K562 (cell line): ENCODE results near the gene RABL3. TPM values are rescaled to one million over a fixed set of nuclear protein-coding genes. Genes with fewer than 3 reads are reported as not detected.
"Not testable (repeated sequence)": the region's sequence is repeated elsewhere in the genome, so short reads cannot be mapped to it uniquely, and the experiment has no call there.

Source experiments
- ATAC-seq: fragments of 200-7000 bp; cut with Tn5 transposase; 3 replicates; pipeline ENCODE4 v1.9.1; 2020; ENCODE audit warnings: moderate library complexity
- BruUV-seq: library from RNA; stranded (reverse); fragments of 400-500 nt; replicated peaks from 2 replicates; lab custom pipeline; 2021; lab: Mats Ljungman, UMichigan
- CTCF ChIA-PET: fragments of 300-600 bp; formaldehyde crosslinking; extraction: SDS; loops from one replicate; lab custom pipeline; 2021; ENCODE audit warnings: low intra/inter-chr PET ratio; lab: Yijun Ruan, JAX
- POLR2A ChIA-PET: fragments of 300-600, 350-650 bp; sonication (Branson Sonifier 250); formaldehyde crosslinking; extraction: SDS; loops from one replicate; lab custom pipeline; 2021; ENCODE audit warnings: antibody characterized with exemption, inconsistent platforms; lab: Yijun Ruan, JAX
- DNase-seq, 4 experiments: peaks; one replicate each; pipeline versions ENCODE4 v3.0.0 to v3.0.0-alpha.2; 2011 to 2018; ENCODE audit warnings: low spot score in 3 of 4, mixed read lengths in 3 of 4; ENCODE audit errors: extremely low read depth in 1 of 4
- FAIRE-seq: peaks from 2 replicates; lab custom pipeline; 2011; peaks lifted over from hg19 to GRCh38; lab: Jason Lieb, UNC
- H2AFZ ChIP-seq: 2 replicates; pipeline ENCODE4 v1.6.0; 2011; ENCODE audit warnings: low read depth, low read length, control low read depth, inconsistent platforms
- H3K27ac ChIP-seq: fragments of 200-600 bp; 3 replicates; pipeline ENCODE4 v1.8.0; 2011; ENCODE audit warnings: low read depth, mild to moderate bottlenecking, control low read depth, inconsistent platforms, low read length, moderate library complexity, mixed read lengths; ENCODE audit errors: extremely low read depth
- H3K27me3 ChIP-seq, 2 experiments: fragments of 300-600 bp in 1 of 2; 2 replicates in 1 of 2; 3 replicates in 1 of 2; pipeline versions ENCODE4 v1.6.0 to v1.8.0; 2011; ENCODE audit warnings: inconsistent platforms in 2 of 2, low read length in 2 of 2, mild to moderate bottlenecking in 1 of 2, mixed read lengths in 1 of 2, moderate library complexity in 1 of 2; ENCODE audit not compliant: control insufficient read depth in 2 of 2, insufficient read depth in 2 of 2
- H3K36me3 ChIP-seq: fragments of 300-600 bp; 3 replicates; pipeline ENCODE4 v1.8.0; 2011; ENCODE audit warnings: mild to moderate bottlenecking, low read length, inconsistent platforms; ENCODE audit not compliant: control insufficient read depth, insufficient read depth
- H3K4me1 ChIP-seq, 2 experiments: fragments of 200-600 bp in 1 of 2; replicated peaks in 1 of 2; 2 replicates in 1 of 2; 3 replicates in 1 of 2; pipeline versions ENCODE4 v1.5.1 to v1.8.0; 2011; ENCODE audit warnings: inconsistent platforms in 2 of 2, low read length in 2 of 2, mild to moderate bottlenecking in 1 of 2, mixed read lengths in 1 of 2, moderate library complexity in 1 of 2; ENCODE audit not compliant: control insufficient read depth in 2 of 2, insufficient read depth in 2 of 2
- H3K4me2 ChIP-seq: 2 replicates; pipeline ENCODE4 v1.6.1; 2011; ENCODE audit warnings: low read length, control low read depth, inconsistent platforms, mixed read lengths; ENCODE audit not compliant: insufficient read depth
- H3K4me3 ChIP-seq: fragments of 200-600 bp; sonication (generic), shearing (Covaris generic); 2 replicates; pipeline ENCODE4 v1.5.1; 2016; ENCODE audit warnings: control low read depth, inconsistent platforms
- H3K79me2 ChIP-seq: fragments of 200-600 bp; 3 replicates; pipeline ENCODE4 v1.8.0; 2011; ENCODE audit warnings: low read length, inconsistent platforms; ENCODE audit not compliant: control insufficient read depth, insufficient read depth
- H3K9ac ChIP-seq, 2 experiments: 2 replicates each; pipeline versions ENCODE4 v1.6.0 to v1.6.1; 2011; ENCODE audit warnings: low read depth in 2 of 2, low read length in 2 of 2, control low read depth in 1 of 2, inconsistent platforms in 1 of 2, mild to moderate bottlenecking in 1 of 2, mixed read lengths in 1 of 2; ENCODE audit not compliant: insufficient read depth in 1 of 2
- H3K9me1 ChIP-seq: one replicate; pipeline ENCODE4 v1.6.0; 2011; ENCODE audit warnings: inconsistent platforms, mild to moderate bottlenecking, low read length, moderate library complexity; ENCODE audit not compliant: control insufficient read depth, insufficient read depth
- H3K9me3 ChIP-seq: replicated peaks from 2 replicates; pipeline ENCODE4 v1.5.1; 2011; ENCODE audit warnings: low read depth, low read length, inconsistent platforms; ENCODE audit not compliant: control insufficient read depth, insufficient read depth
- H4K20me1 ChIP-seq: replicated peaks from 2 replicates; pipeline ENCODE4 v1.6.1; 2011; ENCODE audit warnings: low read length, inconsistent platforms, mixed read lengths; ENCODE audit not compliant: control insufficient read depth, insufficient read depth
- LARP7 ChIP-seq: fragments of 450-650 bp; IDR thresholded peaks from 2 replicates; pipeline ENCODE4 v1.6.1; 2016
- PYGO2 ChIP-seq: fragments of 450-650 bp; IDR thresholded peaks from 2 replicates; pipeline ENCODE4 v1.6.1; 2016; ENCODE audit warnings: mild to moderate bottlenecking, missing genetic modification characterization, moderate library complexity, missing compliant biosample characterization
- SNRNP70 ChIP-seq: fragments of 200-400 bp; formaldehyde crosslinking; optimal IDR thresholded peaks from 2 replicates; pipeline ENCODE3; 2017; ENCODE audit warnings: low read depth, low read length
- TEAD1 ChIP-seq, 2 experiments: fragments of 450-650 bp in 1 of 2; sonication (generic) in 1 of 2; formaldehyde crosslinking; IDR thresholded peaks; 2 replicates each; pipeline versions ENCODE4 v1.4.0 to v1.8.0; 2020 to 2022; ENCODE audit warnings: mild to moderate bottlenecking in 2 of 2, missing genetic modification reagents in 1 of 2
- ZNF140 ChIP-seq: fragments of 250-450 bp; sonication (Bioruptor Pico); IDR thresholded peaks from 2 replicates; pipeline ENCODE4 v1.8.0; 2021; ENCODE audit warnings: moderate library complexity, mild to moderate bottlenecking, inconsistent platforms
- WGBS: fragments of 100-300 bp; shearing (Covaris generic); methylation state at CpG from one replicate; pipeline ENCODE4 v1.1.6; 2016; ENCODE audit warnings: low coverage, mixed read lengths; ENCODE audit not compliant: insufficient coverage; ENCODE audit errors: missing lambda C conversion rate; 5-methylcytosine and 5-hydroxymethylcytosine counted together
- in situ Hi-C: fragments of 300-500 bp; cut with MboI; formaldehyde crosslinking; loops from 4 replicates; pipeline ENCODE4 v1.15.0; 2018; ENCODE audit warnings: inconsistent platforms, mixed read lengths
- intact Hi-C: fragments of 100-400 bp; cut with micrococcal nuclease; formaldehyde crosslinking; loops from 2 replicates; pipeline ENCODE4 v1.14.2; 2022
- polyA plus RNA-seq, 8 experiments: library from polyadenylated mRNA; depleted of rRNA in 4 of 8; stranded (reverse) in 5 of 8; unstranded in 3 of 8; fragments of >200 nt; fragmentation: Nextera tagmentation in 2 of 8; fragmentation: Illumina TruSeq in 1 of 8; extraction: Ambion mirVana in 2 of 8; extraction: Trizol in 1 of 8; gene quantifications; 2 replicates each; pipeline versions ENCODE4 v1.2.1 to v1.2.3, GENCODE V29; 2011 to 2014; ENCODE audit warnings: inconsistent platforms in 1 of 8, missing spikeins in 1 of 8
- total RNA-seq, 7 experiments: library from RNA; depleted of rRNA in 6 of 7; stranded (reverse); fragments of >200 nt in 6 of 7; fragmentation: Illumina TruSeq in 2 of 7; extraction: Trizol in 2 of 7; gene quantifications; 2 replicates each; pipeline versions ENCODE4 v1.2.1 to v1.2.3, GENCODE V29; 2011 to 2021; ENCODE audit warnings: low replicate concordance in 1 of 7
- TF ChIP-seq, protein P1 (sequence below), 2 experiments: fragments of 450-650 bp in 1 of 2; IDR thresholded peaks; 2 replicates each; pipeline ENCODE4 v1.6.1; 2011 to 2017; ENCODE audit warnings: low read depth in 2 of 2, antibody characterized with exemption in 1 of 2, borderline replicate concordance in 1 of 2, low read length in 1 of 2, mild to moderate bottlenecking in 1 of 2, mixed read lengths in 1 of 2; ENCODE audit not compliant: control insufficient read depth in 1 of 2
- TF ChIP-seq, protein P2 (sequence below): fragments of 450-650 bp; IDR thresholded peaks from 2 replicates; pipeline ENCODE4 v1.6.1; 2014; ENCODE audit warnings: low read depth, mild to moderate bottlenecking, moderate library complexity, borderline replicate concordance
- TF ChIP-seq, protein P3 (sequence below): fragments of 450-650 bp; conservative IDR thresholded peaks from 2 replicates; pipeline ENCODE4 v1.6.1; 2016; ENCODE audit warnings: missing genetic modification characterization, low read depth, mild to moderate bottlenecking, control low read depth, missing compliant biosample characterization
- TF ChIP-seq, protein P4 (sequence below), 2 experiments: IDR thresholded peaks; 2 replicates each; pipeline ENCODE4 v1.6.1; 2012; ENCODE audit warnings: improper control_type of control experiment in 2 of 2, low read depth in 2 of 2, low read length in 2 of 2, borderline replicate concordance in 1 of 2

The RABL3 gene
- total and polyA plus RNA-seq, 9 of the 15 experiments (the other 6 are each of a cell fraction or from before 2014, with no cell fraction given), result 6.5 to 30.7 (median 12.3) TPM

DNA sequence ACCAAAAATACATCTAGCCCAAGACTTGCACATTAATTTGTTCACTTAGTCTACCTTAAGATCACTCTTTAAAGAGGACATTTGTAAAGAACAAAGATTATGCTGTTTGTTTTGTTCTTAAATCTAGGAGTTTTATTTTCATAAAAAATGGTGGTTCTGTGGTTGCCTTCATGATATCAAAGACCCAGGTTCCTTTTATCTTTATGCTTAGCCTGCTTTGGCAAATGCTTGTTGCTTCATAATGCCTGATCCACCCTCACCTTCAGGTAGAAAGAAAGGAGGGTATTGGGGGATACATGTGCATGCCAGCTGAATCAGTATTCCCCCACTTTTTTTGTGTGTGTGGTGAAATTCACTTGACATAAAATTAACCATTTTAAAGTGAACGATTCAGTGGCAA is 48.7 kb upstream of the RABL3 start (continued):
- TF ChIP-seq, protein P1, sequence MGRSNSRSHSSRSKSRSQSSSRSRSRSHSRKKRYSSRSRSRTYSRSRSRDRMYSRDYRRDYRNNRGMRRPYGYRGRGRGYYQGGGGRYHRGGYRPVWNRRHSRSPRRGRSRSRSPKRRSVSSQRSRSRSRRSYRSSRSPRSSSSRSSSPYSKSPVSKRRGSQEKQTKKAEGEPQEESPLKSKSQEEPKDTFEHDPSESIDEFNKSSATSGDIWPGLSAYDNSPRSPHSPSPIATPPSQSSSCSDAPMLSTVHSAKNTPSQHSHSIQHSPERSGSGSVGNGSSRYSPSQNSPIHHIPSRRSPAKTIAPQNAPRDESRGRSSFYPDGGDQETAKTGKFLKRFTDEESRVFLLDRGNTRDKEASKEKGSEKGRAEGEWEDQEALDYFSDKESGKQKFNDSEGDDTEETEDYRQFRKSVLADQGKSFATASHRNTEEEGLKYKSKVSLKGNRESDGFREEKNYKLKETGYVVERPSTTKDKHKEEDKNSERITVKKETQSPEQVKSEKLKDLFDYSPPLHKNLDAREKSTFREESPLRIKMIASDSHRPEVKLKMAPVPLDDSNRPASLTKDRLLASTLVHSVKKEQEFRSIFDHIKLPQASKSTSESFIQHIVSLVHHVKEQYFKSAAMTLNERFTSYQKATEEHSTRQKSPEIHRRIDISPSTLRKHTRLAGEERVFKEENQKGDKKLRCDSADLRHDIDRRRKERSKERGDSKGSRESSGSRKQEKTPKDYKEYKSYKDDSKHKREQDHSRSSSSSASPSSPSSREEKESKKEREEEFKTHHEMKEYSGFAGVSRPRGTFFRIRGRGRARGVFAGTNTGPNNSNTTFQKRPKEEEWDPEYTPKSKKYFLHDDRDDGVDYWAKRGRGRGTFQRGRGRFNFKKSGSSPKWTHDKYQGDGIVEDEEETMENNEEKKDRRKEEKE (IDR thresholded peaks at IDR 0.05; ENCODE audit: borderline replicate concordance in 1 of 2, control insufficient read depth in 1 of 2, low read depth in 2 of 2, low read length in 1 of 2), result no peak
- TF ChIP-seq LARP7, result no peak
- TF ChIP-seq, protein P2, sequence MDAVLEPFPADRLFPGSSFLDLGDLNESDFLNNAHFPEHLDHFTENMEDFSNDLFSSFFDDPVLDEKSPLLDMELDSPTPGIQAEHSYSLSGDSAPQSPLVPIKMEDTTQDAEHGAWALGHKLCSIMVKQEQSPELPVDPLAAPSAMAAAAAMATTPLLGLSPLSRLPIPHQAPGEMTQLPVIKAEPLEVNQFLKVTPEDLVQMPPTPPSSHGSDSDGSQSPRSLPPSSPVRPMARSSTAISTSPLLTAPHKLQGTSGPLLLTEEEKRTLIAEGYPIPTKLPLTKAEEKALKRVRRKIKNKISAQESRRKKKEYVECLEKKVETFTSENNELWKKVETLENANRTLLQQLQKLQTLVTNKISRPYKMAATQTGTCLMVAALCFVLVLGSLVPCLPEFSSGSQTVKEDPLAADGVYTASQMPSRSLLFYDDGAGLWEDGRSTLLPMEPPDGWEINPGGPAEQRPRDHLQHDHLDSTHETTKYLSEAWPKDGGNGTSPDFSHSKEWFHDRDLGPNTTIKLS, result no peak
- no peak for TF ChIP-seq ZNF140 (CRISPR knock-in tag)
- TF ChIP-seq, protein P3, sequence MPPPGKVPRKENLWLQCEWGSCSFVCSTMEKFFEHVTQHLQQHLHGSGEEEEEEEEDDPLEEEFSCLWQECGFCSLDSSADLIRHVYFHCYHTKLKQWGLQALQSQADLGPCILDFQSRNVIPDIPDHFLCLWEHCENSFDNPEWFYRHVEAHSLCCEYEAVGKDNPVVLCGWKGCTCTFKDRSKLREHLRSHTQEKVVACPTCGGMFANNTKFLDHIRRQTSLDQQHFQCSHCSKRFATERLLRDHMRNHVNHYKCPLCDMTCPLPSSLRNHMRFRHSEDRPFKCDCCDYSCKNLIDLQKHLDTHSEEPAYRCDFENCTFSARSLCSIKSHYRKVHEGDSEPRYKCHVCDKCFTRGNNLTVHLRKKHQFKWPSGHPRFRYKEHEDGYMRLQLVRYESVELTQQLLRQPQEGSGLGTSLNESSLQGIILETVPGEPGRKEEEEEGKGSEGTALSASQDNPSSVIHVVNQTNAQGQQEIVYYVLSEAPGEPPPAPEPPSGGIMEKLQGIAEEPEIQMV, result no peak
- TF ChIP-seq SNRNP70, result no peak
- TF ChIP-seq, protein P4, sequence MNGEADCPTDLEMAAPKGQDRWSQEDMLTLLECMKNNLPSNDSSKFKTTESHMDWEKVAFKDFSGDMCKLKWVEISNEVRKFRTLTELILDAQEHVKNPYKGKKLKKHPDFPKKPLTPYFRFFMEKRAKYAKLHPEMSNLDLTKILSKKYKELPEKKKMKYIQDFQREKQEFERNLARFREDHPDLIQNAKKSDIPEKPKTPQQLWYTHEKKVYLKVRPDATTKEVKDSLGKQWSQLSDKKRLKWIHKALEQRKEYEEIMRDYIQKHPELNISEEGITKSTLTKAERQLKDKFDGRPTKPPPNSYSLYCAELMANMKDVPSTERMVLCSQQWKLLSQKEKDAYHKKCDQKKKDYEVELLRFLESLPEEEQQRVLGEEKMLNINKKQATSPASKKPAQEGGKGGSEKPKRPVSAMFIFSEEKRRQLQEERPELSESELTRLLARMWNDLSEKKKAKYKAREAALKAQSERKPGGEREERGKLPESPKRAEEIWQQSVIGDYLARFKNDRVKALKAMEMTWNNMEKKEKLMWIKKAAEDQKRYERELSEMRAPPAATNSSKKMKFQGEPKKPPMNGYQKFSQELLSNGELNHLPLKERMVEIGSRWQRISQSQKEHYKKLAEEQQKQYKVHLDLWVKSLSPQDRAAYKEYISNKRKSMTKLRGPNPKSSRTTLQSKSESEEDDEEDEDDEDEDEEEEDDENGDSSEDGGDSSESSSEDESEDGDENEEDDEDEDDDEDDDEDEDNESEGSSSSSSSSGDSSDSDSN (IDR thresholded peaks at IDR 0.05; ENCODE audit: borderline replicate concordance in 1 of 2, low read depth in 2 of 2, low read length in 2 of 2), result no peak
- no peak for TF ChIP-seq TEAD1 (CRISPR knock-in tag; IDR thresholded peaks at IDR 0.05)
- TF ChIP-seq PYGO2 (tag), result no peak

DNA sequence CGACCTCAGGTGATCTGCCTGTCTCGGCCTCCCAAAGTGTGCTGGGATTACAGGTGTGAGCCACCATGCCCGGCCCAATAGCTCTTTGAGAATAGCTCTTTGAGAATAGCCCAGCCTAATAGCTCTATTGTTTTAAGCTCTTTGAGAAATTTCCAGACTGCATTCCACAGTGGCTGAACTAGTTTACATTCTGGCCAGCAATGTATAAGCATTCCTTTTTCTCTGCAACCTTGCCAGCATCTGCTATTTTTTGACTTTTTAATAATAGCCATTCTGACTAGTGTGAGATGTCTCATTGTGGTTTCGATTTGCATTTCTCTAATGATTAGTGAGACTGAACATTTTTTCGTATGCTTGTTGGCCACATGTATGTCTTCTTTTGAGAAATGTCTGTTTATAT is 43.5 kb upstream of the RABL3 start:
- H3K4me2 ChIP-seq, CTCF ChIA-PET, in situ Hi-C loops, H2AFZ ChIP-seq, DNase-seq, H3K79me2 ChIP-seq, H3K9me3 ChIP-seq, POLR2A ChIA-PET, intact Hi-C loops, FAIRE-seq, H3K27ac ChIP-seq, H4K20me1 ChIP-seq, BruUV-seq, H3K4me3 ChIP-seq, H3K9me1 ChIP-seq, ATAC-seq, H3K27me3 ChIP-seq, H3K4me1 ChIP-seq, H3K9ac ChIP-seq: not testable (repeated sequence)
- H3K36me3 ChIP-seq, result peaks cover 14% of the 10 kb centered on the region; the same call in 1 of the 3 replicates
- 78% methylated on average over 4 of the region's 5 CpGs for WGBS
